HepG2 (cell line): ENCODE measurements around the gene DDX20. TPM values are rescaled to one million over a fixed set of nuclear protein-coding genes. Genes with fewer than 3 reads are reported as not detected.
A peak's percentile ranks its signal among the peaks of the same experiment; 100 is the strongest.

Experiments used
- ARNT2 ChIP-seq: sonication (generic); formaldehyde crosslinking; IDR thresholded peaks from 2 replicates; pipeline ENCODE4 v1.8.0; 2022; ENCODE audit warnings: mild to moderate bottlenecking, low read depth, missing genetic modification reagents, moderate library complexity
- ATF7-NPFF ChIP-seq: sonication (generic); formaldehyde crosslinking; IDR thresholded peaks from 2 replicates; pipeline ENCODE4 v1.8.1; 2023; ENCODE audit warnings: mild to moderate bottlenecking, low read depth, missing genetic modification reagents, moderate library complexity
- BHLHE40 ChIP-seq: IDR thresholded peaks from 2 replicates; pipeline ENCODE4 v1.6.1; 2011; ENCODE audit warnings: low read length, improper control_type of control experiment
- BRF2 ChIP-seq: sonication (generic); formaldehyde crosslinking; IDR thresholded peaks from 2 replicates; pipeline ENCODE4 v1.8.1; 2022; ENCODE audit warnings: mild to moderate bottlenecking, missing genetic modification reagents
- CREB1 ChIP-seq, 2 experiments: fragments of 450-650 bp in 1 of 2; IDR thresholded peaks; 2 replicates each; pipeline ENCODE4 v1.6.1; 2016 to 2017; ENCODE audit warnings: control low read depth in 1 of 2, mild to moderate bottlenecking in 1 of 2, missing compliant biosample characterization in 1 of 2, missing genetic modification characterization in 1 of 2
- GRHL1 ChIP-seq: sonication (generic); formaldehyde crosslinking; conservative IDR thresholded peaks from 2 replicates; pipeline ENCODE4 v1.8.0; 2022; ENCODE audit warnings: missing genetic modification reagents
- KLF6 ChIP-seq: IDR thresholded peaks from 2 replicates; pipeline ENCODE4 v1.8.0; 2016; ENCODE audit warnings: missing biosample characterization, missing genetic modification reagents
- MYNN ChIP-seq: sonication (generic); formaldehyde crosslinking; IDR thresholded peaks from 2 replicates; pipeline ENCODE4 v1.4.0; 2020; ENCODE audit warnings: mild to moderate bottlenecking, low read depth, missing genetic modification reagents
- PBX2 ChIP-seq: IDR thresholded peaks from 2 replicates; pipeline ENCODE4 v1.6.1; 2016; ENCODE audit warnings: control low read depth
- SP1 ChIP-seq, 2 experiments: fragments of 450-650 bp in 1 of 2; sonication (generic) in 1 of 2; formaldehyde crosslinking in 1 of 2; IDR thresholded peaks; 2 replicates each; pipeline versions ENCODE4 v1.4.0 to v1.6.1; 2016 to 2020; ENCODE audit warnings: missing genetic modification reagents in 1 of 2
- SPEN ChIP-seq: sonication (generic); formaldehyde crosslinking; IDR thresholded peaks from 2 replicates; pipeline ENCODE4 v1.5.1; 2020; ENCODE audit warnings: low read depth, mild to moderate bottlenecking, missing genetic modification reagents
- TAF1 ChIP-seq: sonication (generic); formaldehyde crosslinking; IDR thresholded peaks from 2 replicates; pipeline ENCODE4 v1.4.0; 2020; ENCODE audit warnings: missing genetic modification reagents
- TBX3 ChIP-seq: fragments of 450-650 bp; IDR thresholded peaks from 2 replicates; pipeline ENCODE4 v1.6.1; 2017; ENCODE audit warnings: antibody characterized with exemption, mild to moderate bottlenecking, inconsistent platforms, borderline replicate concordance
- TFAP4 ChIP-seq: sonication (generic); IDR thresholded peaks from 2 replicates; pipeline ENCODE4 v1.6.1; 2016; ENCODE audit warnings: low read depth, borderline replicate concordance
- ZFP36L2 ChIP-seq: sonication (generic); formaldehyde crosslinking; IDR thresholded peaks from 2 replicates; pipeline ENCODE4 v1.4.0; 2020; ENCODE audit warnings: missing genetic modification reagents
- ZNF547 ChIP-seq: sonication (generic); formaldehyde crosslinking; IDR thresholded peaks from 2 replicates; pipeline ENCODE4 v1.5.1; 2020; ENCODE audit warnings: mild to moderate bottlenecking, missing genetic modification reagents
- ZNF567 ChIP-seq: sonication (generic); formaldehyde crosslinking; IDR thresholded peaks from 2 replicates; pipeline ENCODE4 v1.8.1; 2023; ENCODE audit warnings: mild to moderate bottlenecking, missing genetic modification reagents, borderline replicate concordance
- ZNF687 ChIP-seq: sonication (generic); formaldehyde crosslinking; IDR thresholded peaks from 2 replicates; pipeline ENCODE4 v1.5.1; 2020; ENCODE audit warnings: mild to moderate bottlenecking, missing genetic modification reagents, moderate library complexity
- ZNF761 ChIP-seq: sonication (generic); formaldehyde crosslinking; conservative IDR thresholded peaks from 2 replicates; pipeline ENCODE4 v1.4.0; 2020; ENCODE audit warnings: mild to moderate bottlenecking, missing genetic modification reagents
- polyA plus RNA-seq, 8 experiments: library from polyadenylated mRNA; depleted of rRNA in 3 of 8; stranded (reverse) in 7 of 8; unstranded in 1 of 8; fragments of >200 nt; fragmentation: Illumina TruSeq in 4 of 8; extraction: Trizol in 4 of 8; gene quantifications; 2 replicates each; pipeline versions ENCODE4 v1.2.1 to v1.2.3, GENCODE V29; 2011 to 2016; ENCODE audit warnings: low read depth in 4 of 8, missing spikeins in 1 of 8, mixed read lengths in 1 of 8; ENCODE audit not compliant: insufficient read depth in 1 of 8
- total RNA-seq, 5 experiments: library from RNA; depleted of rRNA; stranded (reverse); fragments of >200 nt; fragmentation: Illumina TruSeq; extraction: Trizol; gene quantifications; 2 replicates each; pipeline ENCODE4 v1.2.3, GENCODE V29; 2016; ENCODE audit warnings: low read depth in 1 of 5

Gene DDX20
- total and polyA plus RNA-seq, 2 of the 13 experiments (the other 11 are each of a cell fraction or from before 2014, with no cell fraction given), result 4.0 to 14.3 TPM

DNA sequence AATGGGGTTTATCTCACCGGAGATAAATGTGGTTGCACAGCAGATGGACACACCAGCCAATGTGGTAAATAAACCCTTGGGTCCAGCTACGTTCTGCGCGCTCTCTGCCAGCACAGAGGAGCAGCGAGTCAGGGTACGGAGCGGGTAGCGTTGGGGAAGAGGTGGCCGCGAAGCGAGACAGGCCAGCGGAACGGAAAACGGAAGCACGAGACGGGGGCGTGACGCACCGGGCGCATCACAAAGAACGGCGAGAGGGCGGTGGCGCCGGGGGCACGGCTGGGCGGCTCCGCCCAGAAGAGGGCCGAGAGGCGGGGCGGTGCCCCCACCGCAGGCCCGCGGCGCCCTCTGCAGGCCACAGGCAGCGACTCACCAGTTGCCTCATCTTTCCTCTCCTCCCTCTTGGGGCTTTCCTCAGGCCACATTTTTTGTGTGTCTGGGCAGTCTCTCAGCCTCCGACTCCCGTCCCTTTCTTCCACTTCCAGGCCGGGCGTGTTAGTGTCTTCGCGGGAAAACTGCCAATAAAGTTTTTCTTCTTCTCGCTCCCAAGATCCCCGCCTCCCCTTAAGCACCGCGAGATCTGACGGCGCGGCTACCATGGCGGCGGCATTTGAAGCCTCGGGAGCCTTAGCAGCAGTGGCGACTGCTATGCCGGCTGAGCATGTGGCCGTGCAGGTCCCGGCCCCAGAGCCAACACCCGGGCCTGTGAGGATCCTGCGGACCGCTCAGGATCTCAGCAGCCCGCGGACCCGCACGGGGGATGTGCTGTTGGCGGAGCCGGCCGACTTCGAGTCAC, at the start of gene DDX20 (continued):
- TF ChIP-seq TFAP4 (peak; percentile 9; the same call in 1 of the 2 replicates), TAF1 (CRISPR knock-in tag) (peak; percentile 91), BHLHE40 (peak; percentile 88), SPEN (CRISPR knock-in tag) (peak; percentile 86), SP1 (IDR thresholded peaks at IDR 0.05) (peak; percentile 38; the same call in 1 of the 2 replicates), SP1 (CRISPR knock-in tag; IDR thresholded peaks at IDR 0.05) (peak; percentile 85; the same call in 1 of the 2 replicates), PBX2 (no peak), KLF6 (CRISPR knock-in tag) (peak; percentile 94), ZNF687 (CRISPR knock-in tag) (peak; percentile 93), ZNF761 (CRISPR knock-in tag) (0 out of 2 replicates have a peak, but pooled peaks have one; percentile 59), CREB1 (IDR thresholded peaks at IDR 0.05) (peak; percentile 81), CREB1 (CRISPR knock-in tag; IDR thresholded peaks at IDR 0.05) (no peak), ZNF567 (no peak; the same call in 1 of the 2 replicates), ATF7-NPFF (peak; percentile 31), BRF2 (0 out of 2 replicates have a peak, but pooled peaks have one; percentile 33), ARNT2 (peak; percentile 74), GRHL1 (CRISPR knock-in tag) (no peak), MYNN (CRISPR knock-in tag) (no peak), ZNF547 (CRISPR knock-in tag) (peak; percentile 42; the same call in 1 of the 2 replicates), ZFP36L2 (CRISPR knock-in tag) (peak; percentile 74; the same call in 1 of the 2 replicates), TBX3 (peak; percentile 80; the same call in 1 of the 2 replicates)
